OCI-LY7 (cell line): ENCODE measurements around the gene SH3RF3. TPM values are rescaled to one million over a fixed set of nuclear protein-coding genes. Genes with fewer than 3 reads are reported as not detected.

Experiments used
- BruUV-seq: library from RNA; stranded (reverse); fragments of 400-500 nt; replicated peaks from 2 replicates; lab custom pipeline; 2021; lab: Mats Ljungman, UMichigan
- CTCF ChIA-PET: fragments of 300-600 bp; sonication (Branson Sonifier 250); formaldehyde crosslinking; loops from one replicate; lab custom pipeline; 2022; ENCODE audit warnings: antibody characterized with exemption; ENCODE audit not compliant: unreplicated experiment; lab: Charles Lee
- POLR2A ChIA-PET: fragments of 300-600 bp; sonication (Branson Sonifier 250); formaldehyde crosslinking; loops from one replicate; lab custom pipeline; 2022; ENCODE audit warnings: antibody characterized with exemption; lab: Charles Lee
- DNase-seq: peaks from one replicate; pipeline ENCODE4 v3.0.0-alpha.2; 2015; ENCODE audit warnings: low spot score
- H2AFZ ChIP-seq: fragments of 200-600 bp; sonication (generic), shearing (Covaris generic); 2 replicates; pipeline ENCODE4 v1.6.1; 2014; ENCODE audit warnings: mild to moderate bottlenecking, antibody characterized with exemption, low read length, moderate library complexity
- H3K27ac ChIP-seq: fragments of 200-600 bp; sonication (generic); 2 replicates; pipeline ENCODE4 v1.5.1; 2014; ENCODE audit warnings: mixed run types, low read depth, mild to moderate bottlenecking, moderate library complexity, low read length, inconsistent platforms; ENCODE audit not compliant: poor library complexity, severe bottlenecking
- H3K36me3 ChIP-seq: fragments of 200-600 bp; sonication (generic); 2 replicates; pipeline ENCODE4 v1.6.1; 2014; ENCODE audit warnings: mild to moderate bottlenecking, antibody characterized with exemption, low read length, moderate library complexity, mixed read lengths; ENCODE audit not compliant: insufficient read depth
- H3K4me1 ChIP-seq: fragments of 200-600 bp; sonication (generic); 2 replicates; pipeline ENCODE4 v1.5.1; 2014; ENCODE audit warnings: mild to moderate bottlenecking, low read length; ENCODE audit not compliant: insufficient read depth, poor library complexity, severe bottlenecking
- H3K4me2 ChIP-seq: fragments of 200-600 bp; sonication (generic); 2 replicates; pipeline ENCODE4 v1.6.1; 2014; ENCODE audit warnings: mild to moderate bottlenecking, low read length
- H3K4me3 ChIP-seq: fragments of 200-600 bp; sonication (generic); 2 replicates; pipeline ENCODE4 v1.5.1; 2014; ENCODE audit warnings: mild to moderate bottlenecking, low read depth, low read length; ENCODE audit not compliant: poor library complexity, severe bottlenecking
- H3K79me2 ChIP-seq: fragments of 200-600 bp; sonication (generic); 2 replicates; pipeline ENCODE4 v1.6.1; 2016; ENCODE audit warnings: low read depth, mild to moderate bottlenecking, low read length, moderate library complexity, mixed read lengths; ENCODE audit not compliant: insufficient read depth
- H3K9me2 ChIP-seq: fragments of 200-600 bp; sonication (generic); 2 replicates; pipeline ENCODE4 v1.6.1; 2016; ENCODE audit warnings: mild to moderate bottlenecking, low read length, mixed read lengths; ENCODE audit not compliant: insufficient read depth
- H3K9me3 ChIP-seq: fragments of 200-600 bp; sonication (generic); 2 replicates; pipeline ENCODE4 v1.6.1; 2014; ENCODE audit warnings: mild to moderate bottlenecking, mixed run types, low read length, mixed read lengths
- H4K20me1 ChIP-seq: fragments of 200-600 bp; sonication (generic); 2 replicates; pipeline ENCODE4 v1.6.1; 2014; ENCODE audit warnings: mild to moderate bottlenecking, antibody characterized with exemption, low read length, moderate library complexity, mixed read lengths; ENCODE audit not compliant: insufficient read depth
- EZH2phosphoT487 ChIP-seq: fragments of 200-600 bp; sonication (generic); IDR thresholded peaks from 2 replicates; pipeline ENCODE4 v1.6.1; 2018; ENCODE audit warnings: low read depth, borderline replicate concordance, mild to moderate bottlenecking, mixed run types, antibody characterized with exemption, low read length, moderate library complexity, mixed read lengths
- intact Hi-C: fragments of 100-400 bp; cut with micrococcal nuclease; formaldehyde crosslinking; loops from one replicate; pipeline ENCODE4 v1.10.0; 2022; ENCODE audit not compliant: unreplicated experiment
- total RNA-seq, 2 experiments: library from RNA; depleted of rRNA in 1 of 2; stranded (reverse); fragments of >200 nt in 1 of 2; shearing (Covaris generic) in 1 of 2; gene quantifications; 2 replicates each; pipeline ENCODE4 v1.2.3, GENCODE V29; 2014 to 2022
- TF ChIP-seq, protein P1 (sequence below): fragments of 200-600 bp; sonication (generic); conservative IDR thresholded peaks from 2 replicates; pipeline ENCODE4 v1.5.1; 2014; ENCODE audit warnings: mild to moderate bottlenecking, antibody characterized with exemption, low read length, moderate library complexity, mixed read lengths

Gene SH3RF3
- total RNA-seq, 2 experiments from 2014 or later, result not detected

GRCh38 chr2:109143214-109144187 is 14.5 kb downstream of the SH3RF3 start:
- H3K27ac ChIP-seq, result no peak overlapping the region
- ChIA-PET CTCF (no interaction called here), POLR2A (interaction anchor here (0.5 kb wide), 1 partner anchor 94 kb away, joined by 3 read pairs; no protein-coding TSS in a partner anchor)
- no peak overlapping the region for H3K4me2 ChIP-seq
- H4K20me1 ChIP-seq, result no peaks in the 10 kb centered on the region
- TF ChIP-seq EZH2phosphoT487, result no peak
- TF ChIP-seq, protein P1, sequence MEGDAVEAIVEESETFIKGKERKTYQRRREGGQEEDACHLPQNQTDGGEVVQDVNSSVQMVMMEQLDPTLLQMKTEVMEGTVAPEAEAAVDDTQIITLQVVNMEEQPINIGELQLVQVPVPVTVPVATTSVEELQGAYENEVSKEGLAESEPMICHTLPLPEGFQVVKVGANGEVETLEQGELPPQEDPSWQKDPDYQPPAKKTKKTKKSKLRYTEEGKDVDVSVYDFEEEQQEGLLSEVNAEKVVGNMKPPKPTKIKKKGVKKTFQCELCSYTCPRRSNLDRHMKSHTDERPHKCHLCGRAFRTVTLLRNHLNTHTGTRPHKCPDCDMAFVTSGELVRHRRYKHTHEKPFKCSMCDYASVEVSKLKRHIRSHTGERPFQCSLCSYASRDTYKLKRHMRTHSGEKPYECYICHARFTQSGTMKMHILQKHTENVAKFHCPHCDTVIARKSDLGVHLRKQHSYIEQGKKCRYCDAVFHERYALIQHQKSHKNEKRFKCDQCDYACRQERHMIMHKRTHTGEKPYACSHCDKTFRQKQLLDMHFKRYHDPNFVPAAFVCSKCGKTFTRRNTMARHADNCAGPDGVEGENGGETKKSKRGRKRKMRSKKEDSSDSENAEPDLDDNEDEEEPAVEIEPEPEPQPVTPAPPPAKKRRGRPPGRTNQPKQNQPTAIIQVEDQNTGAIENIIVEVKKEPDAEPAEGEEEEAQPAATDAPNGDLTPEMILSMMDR, result no peak
- no peak overlapping the region for H3K4me3 ChIP-seq
- no TSS peak for BruUV-seq
- no peaks in the 10 kb centered on the region for H3K36me3 ChIP-seq
- no peaks in the 10 kb centered on the region for H3K79me2 ChIP-seq
- intact Hi-C loops, result no loop called here
- no peak for DNase-seq
- no peaks in the 10 kb centered on the region for H3K9me3 ChIP-seq
- H2AFZ ChIP-seq, result no peak overlapping the region; the same call in 1 of the 2 replicates
- no peaks in the 10 kb centered on the region for H3K9me2 ChIP-seq
- H3K4me1 ChIP-seq, result no peaks in the 10 kb centered on the region

- no peaks in the 10 kb centered on the region for H3K9me2 ChIP-seq
- TF ChIP-seq EZH2phosphoT487, result no peak
- TF ChIP-seq, protein P1, result no peak
- ChIA-PET POLR2A (interaction anchor here (0.5 kb wide), 1 partner anchor 93 kb away, joined by 3 read pairs; no protein-coding TSS in a partner anchor), CTCF (no interaction called here)
- BruUV-seq, result no TSS peak
- H3K4me1 ChIP-seq, result no peaks in the 10 kb centered on the region
- DNase-seq, result no peak
- intact Hi-C loops, result no loop called here
- H3K9me3 ChIP-seq, result no peaks in the 10 kb centered on the region
- no peak overlapping the region for H3K4me2 ChIP-seq
- H4K20me1 ChIP-seq, result no peaks in the 10 kb centered on the region
- H3K79me2 ChIP-seq, result no peaks in the 10 kb centered on the region
- H2AFZ ChIP-seq, result no peak overlapping the region; the same call in 1 of the 2 replicates
- H3K27ac ChIP-seq, result no peak overlapping the region
- H3K36me3 ChIP-seq, result no peaks in the 10 kb centered on the region
- H3K4me3 ChIP-seq, result no peak overlapping the region
Observed at GRCh38 chr2:109144271-109144670, 15.3 kb downstream of the SH3RF3 start.

DNA sequence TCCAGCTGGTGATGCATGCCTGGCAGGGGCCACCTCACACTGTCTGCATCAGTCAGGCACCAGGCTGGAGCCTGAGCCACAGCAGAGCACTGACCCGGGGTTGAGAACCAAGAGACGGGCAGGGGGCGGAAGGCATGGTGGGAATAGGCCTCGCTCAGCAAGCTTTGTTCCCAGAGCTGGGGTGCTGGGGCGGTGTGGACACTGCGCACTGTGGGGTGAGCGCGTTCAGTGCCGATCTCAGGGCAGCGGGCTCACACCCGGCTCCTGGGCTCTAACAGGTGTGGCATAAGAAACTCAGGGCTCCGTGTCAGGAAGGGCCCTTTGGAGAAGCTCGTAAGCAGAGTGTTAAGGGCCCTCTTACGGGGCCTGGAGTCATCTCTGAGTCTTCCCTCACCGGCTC is 15.7 kb downstream of the SH3RF3 start:
- Histone ChIP-seq H2AFZ (no peak overlapping the region), H3K79me2 (no peaks in the 10 kb centered on the region), H3K9me2 (no peaks in the 10 kb centered on the region), H3K27ac (no peak overlapping the region), H3K4me2 (no peak overlapping the region), H3K4me1 (no peaks in the 10 kb centered on the region), H4K20me1 (no peaks in the 10 kb centered on the region), H3K36me3 (no peaks in the 10 kb centered on the region), H3K9me3 (no peaks in the 10 kb centered on the region), H3K4me3 (no peak overlapping the region)
- ChIA-PET CTCF (no interaction called here), POLR2A (no interaction called here)
- intact Hi-C loops, result no loop called here
- DNase-seq, result no peak
- no peak for TF ChIP-seq EZH2phosphoT487
- TF ChIP-seq, protein P1, result no peak
- no TSS peak for BruUV-seq
